ENCODE measurements around the gene CD247. TPM values are rescaled to one million over a fixed set of nuclear protein-coding genes. Genes with fewer than 3 reads are reported as not detected.
A peak's percentile ranks its signal among the peaks of the same experiment; 100 is the strongest.

The CD247 gene
- total RNA-seq, 3 donors from 2014 or later (not counting 1 experiment from before 2014, with no cell fraction given): 1,027 to 1,374 (median 1,309) TPM

- peaks cover 0 to 9% of the 10 kb centered on the region in 2 donors for H3K27me3 Mint-ChIP-seq (ENCODE audit: low read depth in 2 of 2)
- H3K9me3 ChIP-seq (ENCODE audit: control insufficient read depth, insufficient read depth, low read length): no peaks in the 10 kb centered on the region
- intact Hi-C loops (cut with micrococcal nuclease): loop anchor here (10.0 kb wide), 1 partner anchor 649 kb away; no protein-coding TSS in a partner anchor
- no peaks in the 10 kb centered on the region for H3K36me3 Mint-ChIP-seq
- no peak for TF ChIP-seq CTCF (IDR thresholded peaks at IDR 0.05)
- ATAC-seq: peak; percentile 97 to 99 (median 97)
- peak; percentile 87 to 94 for DNase-seq
- H3K4me3 ChIP-seq (ENCODE audit: low read length): peak within 1 kb of the TSS; percentile 58
- WGBS (ENCODE audit: insufficient coverage): under 1% methylated on average over 89 of the region's 90 CpGs
- H3K4me1 Mint-ChIP-seq: peaks cover 12 to 20% of the 10 kb centered on the region in 2 donors
- H3K4me1 ChIP-seq (ENCODE audit: control insufficient read depth, insufficient read depth, low read length): peaks cover 20% of the 10 kb centered on the region
- no peak within 1 kb of the TSS for H3K27ac ChIP-seq (ENCODE audit: low read length)
- H3K9me3 Mint-ChIP-seq: no peaks in the 10 kb centered on the region
- peak within 1 kb of the TSS; percentile 92 for H3K4me3 Mint-ChIP-seq
- no peaks in the 10 kb centered on the region for H3K36me3 ChIP-seq (ENCODE audit: control insufficient read depth, insufficient read depth, low read length)
- H3K27ac Mint-ChIP-seq: peak within 1 kb of the TSS; percentile 43 to 70
- no peaks in the 10 kb centered on the region for H3K27me3 ChIP-seq (ENCODE audit: control insufficient read depth, insufficient read depth, low read length)
These were observed 35.1 kb upstream of the CD247 start, which contains the start of gene CREG1 for GRCh38 chr1:167553136-167554027. Gene CREG1 (minus strand): TSS chr1:167553762.

- no peak overlapping the region for H3K4me3 ChIP-seq (ENCODE audit: low read length)
- H3K4me3 Mint-ChIP-seq: peak overlapping the region; percentile 25
- H3K36me3 Mint-ChIP-seq: no peaks in the 10 kb centered on the region
- no peaks in the 10 kb centered on the region for H3K27me3 ChIP-seq (ENCODE audit: control insufficient read depth, insufficient read depth, low read length)
- intact Hi-C loops (cut with micrococcal nuclease): loop anchor here (10.0 kb wide), 1 partner anchor 647 kb away; no protein-coding TSS in a partner anchor
- DNase-seq (no peak), ATAC-seq (no peak)
- H3K27me3 Mint-ChIP-seq (ENCODE audit: low read depth in 2 of 2): peaks cover 0 to 6% of the 10 kb centered on the region in 2 donors
- H3K27ac Mint-ChIP-seq: no peak overlapping the region
- WGBS (ENCODE audit: insufficient coverage): no CpG with 5 or more reads among the region's 1 CpG
- peaks cover 12 to 20% of the 10 kb centered on the region in 2 donors for H3K4me1 Mint-ChIP-seq
- H3K9me3 ChIP-seq (ENCODE audit: control insufficient read depth, insufficient read depth, low read length): no peaks in the 10 kb centered on the region
- TF ChIP-seq CTCF (IDR thresholded peaks at IDR 0.05): no peak
- H3K9me3 Mint-ChIP-seq: no peaks in the 10 kb centered on the region
- H3K36me3 ChIP-seq (ENCODE audit: control insufficient read depth, insufficient read depth, low read length): peaks cover 4% of the 10 kb centered on the region
- H3K4me1 ChIP-seq (ENCODE audit: control insufficient read depth, insufficient read depth, low read length): peaks cover 20% of the 10 kb centered on the region
- no peak overlapping the region for H3K27ac ChIP-seq (ENCODE audit: low read length)
These were observed 33.0 kb upstream of the CD247 start for GRCh38 chr1:167551362-167551761.

- intact Hi-C loops (cut with micrococcal nuclease): no loop called here
- H3K27ac Mint-ChIP-seq: no peak overlapping the region
- H3K4me3 Mint-ChIP-seq: no peak overlapping the region
- DNase-seq (no peak), ATAC-seq (no peak)
- H3K9me3 Mint-ChIP-seq: no peaks in the 10 kb centered on the region
- Histone ChIP-seq H3K27ac (ENCODE audit: low read length) (no peak overlapping the region), H3K36me3 (ENCODE audit: control insufficient read depth, insufficient read depth, low read length) (peaks cover 9% of the 10 kb centered on the region), H3K27me3 (ENCODE audit: control insufficient read depth, insufficient read depth, low read length) (no peaks in the 10 kb centered on the region), H3K4me3 (ENCODE audit: low read length) (no peak overlapping the region), H3K9me3 (ENCODE audit: control insufficient read depth, insufficient read depth, low read length) (no peaks in the 10 kb centered on the region), H3K4me1 (ENCODE audit: control insufficient read depth, insufficient read depth, low read length) (peaks cover 10% of the 10 kb centered on the region)
- H3K36me3 Mint-ChIP-seq: peaks cover 6% of the 10 kb centered on the region
- no peak for TF ChIP-seq CTCF (IDR thresholded peaks at IDR 0.05)
- H3K27me3 Mint-ChIP-seq (ENCODE audit: low read depth in 2 of 2): no peaks in the 10 kb centered on the region
- WGBS (ENCODE audit: insufficient coverage): 50% methylated on average over 2 of the region's 5 CpGs
- peaks cover 0 to 5% of the 10 kb centered on the region in 2 donors for H3K4me1 Mint-ChIP-seq
These were observed 30.0 kb upstream of the CD247 start for GRCh38 chr1:167548059-167548932.
